GM19035 (cell line): ENCODE measurements around the gene N4BP2L1.

Source experiments
- ATAC-seq: cut with Tn5 transposase; IDR thresholded peaks from one replicate; pipeline ENCODE4 v1.9.1; 2021; ENCODE audit not compliant: unreplicated experiment

The N4BP2L1 gene

GRCh38 chr13:32427852-32428580 lies at the start of gene N4BP2L1:
N4BP2L1 (minus strand) TSS chr13:32428130; CDS start chr13:32428082, 48 bp downstream.
- ATAC-seq, result peak; percentile 67

DNA sequence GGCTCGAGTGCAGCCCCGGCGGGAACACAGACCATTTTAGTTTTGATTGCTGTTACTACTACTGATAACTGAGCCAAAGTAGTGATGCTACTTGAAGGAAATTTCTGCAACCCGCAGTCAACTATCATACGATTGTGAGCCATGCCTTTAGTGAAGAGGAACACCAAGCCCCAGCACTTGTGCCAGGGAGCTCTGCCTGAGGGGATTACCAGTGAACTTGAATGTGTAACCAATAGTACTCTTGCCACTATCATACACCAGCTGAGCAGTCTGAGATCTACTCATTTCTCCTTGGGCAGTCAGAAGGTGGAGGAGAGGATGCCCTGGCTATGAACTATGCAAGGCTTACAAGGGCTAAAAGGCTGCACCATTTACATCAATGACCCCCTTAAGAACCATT lies 49.0 kb upstream of the N4BP2L1 start:
- no peak for ATAC-seq

DNA sequence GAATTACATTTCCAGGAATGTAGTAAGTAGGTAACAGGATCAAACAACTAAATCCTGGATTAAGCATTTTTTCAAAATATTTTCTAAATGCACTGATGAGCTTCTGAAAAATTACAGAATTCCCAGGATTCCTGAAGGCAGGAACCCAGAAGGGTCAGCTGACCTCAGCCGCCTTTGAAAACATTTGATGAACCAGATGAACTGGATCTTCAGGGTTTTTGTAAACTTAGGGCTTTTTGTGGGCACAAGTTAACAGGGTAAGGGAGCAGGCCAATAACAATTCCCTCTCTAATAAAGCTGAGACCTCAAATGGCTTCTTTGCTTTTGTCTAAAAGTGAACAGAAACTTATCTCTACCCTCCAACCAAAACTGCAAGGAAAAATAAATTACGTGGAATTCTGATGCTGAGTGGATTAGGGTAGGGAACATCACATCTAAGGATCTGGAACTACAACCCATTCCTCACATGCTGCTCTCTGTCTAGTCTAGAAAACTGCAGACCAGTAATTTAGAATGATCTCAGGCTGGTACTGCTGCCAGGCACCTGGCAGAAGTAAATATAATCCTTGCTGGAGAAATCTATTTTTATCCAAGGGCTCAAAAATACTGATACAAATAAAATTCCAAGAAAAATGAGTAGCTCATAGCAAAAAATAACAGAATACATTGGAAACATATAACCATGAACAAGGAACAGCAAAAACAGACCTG lies 48.2 kb upstream of the N4BP2L1 start:
- ATAC-seq, result no peak

GRCh38 chr13:32474999-32475792 lies 47.3 kb upstream of the N4BP2L1 start:
- no peak for ATAC-seq

DNA sequence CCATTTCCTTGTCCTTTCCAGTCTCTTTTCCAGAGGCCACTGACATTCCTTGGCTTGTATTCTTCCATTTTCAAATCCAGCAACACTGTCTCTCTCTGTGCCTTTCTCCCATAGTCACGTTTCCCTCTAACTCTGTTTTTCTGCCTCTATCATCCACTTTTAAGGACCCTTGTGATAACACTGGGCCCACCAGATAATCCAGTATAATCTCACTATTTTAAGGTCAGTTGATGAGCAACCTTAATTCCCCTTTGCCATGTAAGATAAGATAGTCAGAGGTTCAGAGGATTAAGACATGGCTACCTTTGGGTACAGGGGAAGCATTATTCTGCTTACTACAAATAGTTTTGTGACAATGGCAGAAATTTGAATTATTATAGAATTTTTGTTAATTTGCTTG lies 45.7 kb upstream of the N4BP2L1 start:
- ATAC-seq, result no peak

GRCh38 chr13:32472194-32472621 lies 44.3 kb upstream of the N4BP2L1 start:
- peak; percentile 77 for ATAC-seq

- peak; percentile 7 for ATAC-seq
These were observed 43.4 kb upstream of the N4BP2L1 start for GRCh38 chr13:32471187-32471922.

GRCh38 chr13:32468502-32469142 lies 40.7 kb upstream of the N4BP2L1 start:
- ATAC-seq, result no peak

GRCh38 chr13:32456591-32456990 lies 28.7 kb upstream of the N4BP2L1 start:
- ATAC-seq, result no peak

GRCh38 chr13:32455594-32455903 lies 27.6 kb upstream of the N4BP2L1 start:
- ATAC-seq, result no peak

- no peak for ATAC-seq
These were observed 27.1 kb upstream of the N4BP2L1 start for GRCh38 chr13:32454886-32455593.

- ATAC-seq, result no peak
These were observed 26.1 kb upstream of the N4BP2L1 start for GRCh38 chr13:32453981-32454380.

DNA sequence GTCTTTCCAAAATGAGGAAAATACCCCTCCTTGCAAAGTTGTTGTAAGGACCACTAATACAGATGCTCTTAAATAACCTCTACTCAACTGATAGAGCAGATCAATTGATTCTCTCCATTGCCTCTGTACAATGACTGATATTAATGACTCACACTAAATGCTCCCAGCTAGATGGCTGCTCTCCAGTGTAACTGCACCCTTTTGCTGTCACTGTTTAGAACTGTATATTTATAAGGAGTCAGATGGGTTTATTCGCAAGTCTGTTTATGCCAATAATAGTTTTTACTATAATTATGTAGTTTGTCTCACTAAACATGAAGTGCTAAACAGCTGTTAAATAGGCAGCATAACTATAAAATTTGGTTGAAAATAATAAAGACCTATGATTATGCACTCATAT lies 21.0 kb upstream of the N4BP2L1 start:
- ATAC-seq, result no peak

DNA sequence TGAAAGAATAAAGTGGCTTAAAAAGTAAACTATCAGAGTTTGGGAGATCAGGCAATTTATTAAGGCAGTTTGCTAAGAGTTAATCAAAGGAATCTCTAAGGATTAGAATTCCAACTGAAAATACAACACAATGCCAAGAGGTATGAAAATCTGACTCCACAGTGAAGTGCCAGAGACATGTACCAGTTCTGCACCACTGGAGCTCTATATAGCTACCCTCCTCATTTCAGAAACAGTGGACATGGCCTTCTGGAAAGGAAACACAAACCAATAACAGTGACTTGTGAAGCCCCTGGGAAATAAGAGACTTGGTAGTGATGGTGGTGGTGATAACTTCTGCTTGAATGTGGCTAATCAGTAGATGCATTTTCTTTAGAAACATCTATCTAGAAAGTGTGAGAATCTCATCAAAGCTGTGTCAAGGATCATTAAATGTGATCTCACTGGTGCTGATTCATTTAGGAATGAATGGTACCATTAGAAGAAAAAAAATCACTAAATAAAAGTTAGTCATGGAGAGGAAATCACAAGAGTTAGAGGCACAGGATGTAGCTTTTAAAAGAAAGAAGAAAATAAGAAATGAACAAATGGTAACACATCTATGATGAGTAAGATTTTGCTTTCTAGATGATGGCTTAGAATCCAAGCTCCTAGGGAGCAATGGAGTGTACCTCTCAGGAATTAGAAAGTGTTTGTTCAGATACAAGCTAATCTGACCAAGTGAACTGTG lies 20.1 kb upstream of the N4BP2L1 start:
- no peak for ATAC-seq

GRCh38 chr13:32446773-32447465 lies 19.0 kb upstream of the N4BP2L1 start:
- ATAC-seq, result no peak

- no peak for ATAC-seq
These were observed 18.3 kb upstream of the N4BP2L1 start for GRCh38 chr13:32446220-32446619.

DNA sequence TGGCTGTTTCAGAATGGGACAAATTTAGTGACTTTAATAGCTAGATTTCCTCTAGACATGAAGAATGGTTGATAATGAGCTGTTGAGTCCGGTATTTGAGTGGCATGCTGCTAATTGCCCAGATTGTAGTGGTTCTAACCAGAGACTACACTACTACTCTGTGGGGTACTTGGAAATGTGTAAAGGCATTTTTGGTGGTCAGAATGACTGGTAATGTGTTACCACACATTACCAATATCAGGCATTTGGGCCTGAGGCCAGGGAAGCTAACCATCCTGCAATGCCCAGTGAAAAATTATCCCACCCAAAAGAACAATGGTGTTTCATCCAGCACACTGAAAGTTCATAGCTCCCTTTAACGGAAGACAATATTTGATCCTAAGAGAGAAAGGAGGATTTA lies 17.5 kb upstream of the N4BP2L1 start:
- ATAC-seq, result no peak

- peak; percentile 61 for ATAC-seq
These were observed 15.2 kb upstream of the N4BP2L1 start for GRCh38 chr13:32443111-32443510.

- ATAC-seq, result no peak
These were observed 10.9 kb upstream of the N4BP2L1 start for GRCh38 chr13:32438871-32439270.
